CD14-positive monocyte (primary cell): ENCODE results near the gene GSTM3. TPM values are rescaled to one million over a fixed set of nuclear protein-coding genes. Genes with fewer than 3 reads are reported as not detected.
A peak's percentile ranks its signal among the peaks of the same experiment; 100 is the strongest.

Source experiments
- DNase-seq, 3 donors: peaks; one replicate each; pipeline ENCODE4 v3.0.0-alpha.2; 2011 to 2022
- H2AFZ ChIP-seq: 2 replicates; pipeline ENCODE4 v1.6.0; 2012; ENCODE audit warnings: mild to moderate bottlenecking, low read depth, low read length, inconsistent platforms; ENCODE audit not compliant: insufficient read depth, poor library complexity, severe bottlenecking
- H3K27ac ChIP-seq, 2 donors: 1 replicate in 1 of 2; 2 replicates in 1 of 2; pipeline ENCODE4 v1.5.1; 2012 to 2013; ENCODE audit warnings: low read length in 2 of 2, control low read depth in 1 of 2, inconsistent platforms in 1 of 2, low read depth in 1 of 2, mild to moderate bottlenecking in 1 of 2
- H3K27me3 ChIP-seq, 2 donors: one replicate each; pipeline versions ENCODE4 v1.6.0 to v1.6.1; 2011 to 2013; ENCODE audit warnings: low read length in 2 of 2; ENCODE audit not compliant: control insufficient read depth in 2 of 2, insufficient read depth in 2 of 2
- H3K36me3 ChIP-seq, 2 donors: replicated peaks in 1 of 2; 1 replicate in 1 of 2; 2 replicates in 1 of 2; pipeline versions ENCODE4 v1.5.1 to v1.6.1; 2012 to 2013; ENCODE audit warnings: low read length in 2 of 2, control low read depth in 1 of 2, inconsistent platforms in 1 of 2, mild to moderate bottlenecking in 1 of 2; ENCODE audit not compliant: insufficient read depth in 2 of 2, control insufficient read depth in 1 of 2
- H3K4me1 ChIP-seq, 2 donors: 1 replicate in 1 of 2; 2 replicates in 1 of 2; pipeline versions ENCODE4 v1.5.1 to v1.6.1; 2012 to 2013; ENCODE audit warnings: low read length in 2 of 2, control low read depth in 1 of 2, inconsistent platforms in 1 of 2, mild to moderate bottlenecking in 1 of 2, moderate library complexity in 1 of 2; ENCODE audit not compliant: insufficient read depth in 2 of 2, control insufficient read depth in 1 of 2
- H3K4me2 ChIP-seq: replicated peaks from 2 replicates; pipeline ENCODE3; 2012; ENCODE audit warnings: low read length, moderate library complexity, mild to moderate bottlenecking; ENCODE audit not compliant: poor library complexity, severe bottlenecking; ENCODE audit errors: extremely low read depth
- H3K4me3 ChIP-seq, 3 experiments: fragments of 200-600 bp in 1 of 3; sonication (generic) in 1 of 3; replicated peaks in 1 of 3; 1 replicate in 2 of 3; 2 replicates in 1 of 3; pipeline ENCODE4 v1.5.1; 2011 to 2013; ENCODE audit warnings: low read length in 3 of 3, mild to moderate bottlenecking in 3 of 3, control low read depth in 2 of 3, low read depth in 2 of 3, inconsistent platforms in 1 of 3, moderate library complexity in 1 of 3
- H3K79me2 ChIP-seq: 2 replicates; pipeline ENCODE4 v1.6.0; 2012; ENCODE audit warnings: mild to moderate bottlenecking, control low read depth, inconsistent platforms, low read length, moderate library complexity; ENCODE audit not compliant: insufficient read depth
- H3K9ac ChIP-seq: 2 replicates; pipeline ENCODE4 v1.6.0; 2017; ENCODE audit warnings: low read length, mild to moderate bottlenecking; ENCODE audit not compliant: insufficient read depth, poor library complexity, severe bottlenecking
- H3K9me3 ChIP-seq, 2 donors: replicated peaks in 1 of 2; 1 replicate in 1 of 2; 2 replicates in 1 of 2; pipeline versions ENCODE4 v1.5.1 to v1.6.1; 2012 to 2013; ENCODE audit warnings: low read length in 2 of 2, control low read depth in 1 of 2; ENCODE audit not compliant: control insufficient read depth in 1 of 2, insufficient read depth in 1 of 2
- H4K20me1 ChIP-seq: 2 replicates; pipeline ENCODE4 v1.6.0; 2012; ENCODE audit warnings: mild to moderate bottlenecking, low read length, control low read depth, moderate library complexity; ENCODE audit not compliant: insufficient read depth
- H3K27ac Mint-ChIP-seq, 7 donors: one replicate each; pipeline ENCODE4 v1.8.0; 2020; ENCODE audit warnings: mild to moderate bottlenecking in 7 of 7, mixed read lengths in 7 of 7, moderate library complexity in 6 of 7, inconsistent platforms in 2 of 7
- H3K27me3 Mint-ChIP-seq, 3 donors: one replicate each; pipeline ENCODE4 v1.8.0; 2021 to 2022; ENCODE audit warnings: low read depth in 3 of 3, mild to moderate bottlenecking in 3 of 3, mixed read lengths in 3 of 3, moderate library complexity in 3 of 3, inconsistent platforms in 1 of 3
- H3K36me3 Mint-ChIP-seq, 2 donors: one replicate each; pipeline ENCODE4 v1.8.0; 2020; ENCODE audit warnings: mixed read lengths in 2 of 2, inconsistent platforms in 1 of 2, mild to moderate bottlenecking in 1 of 2
- H3K4me1 Mint-ChIP-seq: one replicate; pipeline ENCODE4 v1.8.0; 2020; ENCODE audit warnings: mild to moderate bottlenecking, mixed read lengths
- H3K4me3 Mint-ChIP-seq, 2 donors: one replicate each; pipeline ENCODE4 v1.8.0; 2020; ENCODE audit warnings: mild to moderate bottlenecking in 2 of 2, mixed read lengths in 2 of 2, moderate library complexity in 1 of 2
- H3K9me3 Mint-ChIP-seq, 7 donors: one replicate each; pipeline ENCODE4 v1.8.0; 2020 to 2022; ENCODE audit warnings: mixed read lengths in 7 of 7, mild to moderate bottlenecking in 6 of 7, moderate library complexity in 6 of 7, inconsistent platforms in 2 of 7
- WGBS: methylation state at CpG from one replicate; pipeline ENCODE4 v1.1.5; 2013; ENCODE audit warnings: missing lambda C conversion rate; ENCODE audit not compliant: insufficient coverage; 5-methylcytosine and 5-hydroxymethylcytosine counted together
- intact Hi-C, 2 donors: fragments of 100-400 bp; cut with micrococcal nuclease; formaldehyde crosslinking; loops; one replicate each; pipeline versions ENCODE4 v1.15.0 to v1.15.1; 2023
- polyA minus RNA-seq: library from RNA; depleted of rRNA, polyadenylated mRNA; stranded (reverse); fragments of >200 nt; gene quantifications from 2 replicates; pipeline ENCODE4 v1.2.3, GENCODE V29; 2012
- polyA plus RNA-seq, 3 donors: library from polyadenylated mRNA; depleted of rRNA in 1 of 3; unstranded in 2 of 3; stranded (reverse) in 1 of 3; fragments of 300-500 nt in 2 of 3; fragments of >200 nt in 1 of 3; fragmentation: Illumina TruSeq in 2 of 3; gene quantifications; 1 replicate in 2 of 3; 2 replicates in 1 of 3; pipeline ENCODE4 v1.2.3, GENCODE V29; 2012 to 2021
- total RNA-seq, 12 experiments: library from RNA in 1 of 12; stranded (reverse) in 1 of 12; fragments of 120-200 nt in 1 of 12; gene quantifications; one replicate each; pipeline ENCODE4 v1.2.4 and lab custom pipeline; 2013 to 2026; ENCODE audit warnings: mixed read lengths in 6 of 12, inconsistent platforms in 1 of 12
- TF ChIP-seq, protein P1 (sequence below): fragments of 200-600 bp; IDR thresholded peaks from one replicate; pipeline ENCODE4 v1.8.0; 2022; ENCODE audit warnings: antibody characterized with exemption, mild to moderate bottlenecking

Gene GSTM3
- total RNA-seq (2013): 1.6 TPM
- polyA plus RNA-seq (1 to 10 TPM in 2 of 3 donors, under 1 TPM in 1; 0.69 to 3.2 (median 2.8) TPM), polyA minus RNA-seq (2.6 and 2.8 TPM in 2 replicates), total RNA-seq (lab: John Stamatoyannopoulos, UW) (8.9 to 28.0 (median 16.0) reads per million in 11 experiments)

DNA sequence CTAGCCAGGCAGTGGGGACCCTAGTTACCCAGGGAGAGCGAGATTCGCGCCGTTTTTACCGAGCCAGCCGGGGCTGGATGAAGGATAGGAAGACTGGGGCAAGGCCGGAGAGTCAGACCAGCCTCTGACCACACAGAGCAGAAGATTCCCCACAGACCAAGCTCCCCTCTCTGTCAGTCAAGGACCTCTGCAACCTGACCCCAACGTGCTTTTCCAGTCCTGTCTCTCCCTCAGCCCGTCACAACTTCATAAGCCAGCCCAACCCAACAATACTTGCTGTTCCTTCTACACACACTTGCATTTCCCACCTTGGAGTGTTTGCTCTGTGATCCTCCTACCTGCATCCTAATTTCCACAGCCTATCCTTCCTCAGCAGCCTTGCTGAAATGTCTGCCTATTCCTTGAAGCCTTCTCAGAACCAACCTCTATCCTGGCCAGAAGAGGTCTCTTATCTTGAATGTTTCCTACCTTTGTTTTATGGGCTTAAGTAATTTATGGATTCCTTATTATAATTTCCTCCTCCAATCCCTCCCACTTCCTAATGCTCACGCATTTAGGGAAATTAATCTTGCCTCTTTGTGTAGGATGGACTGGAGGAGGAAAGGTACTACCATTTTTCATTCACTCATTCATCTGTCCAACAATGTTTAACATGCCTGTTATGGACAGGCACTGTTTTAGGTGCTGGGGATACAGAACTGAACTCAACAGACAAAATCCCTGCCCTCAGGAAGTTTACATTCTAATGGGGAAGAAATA, at the start of gene GSTM3:
GSTM3 (minus strand) TSS at position 424 of the 759 bp plus-strand sequence. CDS start 751 bp downstream, outside the sequence.
- peak within 1 kb of the TSS; percentile 83 to 92 for H3K4me3 Mint-ChIP-seq
- Histone ChIP-seq H2AFZ (peak within 1 kb of the TSS; percentile 89), H3K79me2 (no peaks in the 10 kb centered on the region), H3K9ac (peak within 1 kb of the TSS; percentile 68), H3K27ac (peak within 1 kb of the TSS in 1 of 2 donors; percentile 41), H3K4me2 (peak within 1 kb of the TSS; percentile 92), H3K4me1 (peaks cover 14% of the 10 kb centered on the region in 2 donors), H3K36me3 (no peaks in the 10 kb centered on the region), H3K27me3 (peaks cover 17 to 40% of the 10 kb centered on the region in 2 donors), H3K9me3 (peaks cover 0 to 5% of the 10 kb centered on the region in 2 donors), H4K20me1 (no peaks in the 10 kb centered on the region), H3K4me3 (peak within 1 kb of the TSS; percentile 44 to 77 (median 70))
- H3K27me3 Mint-ChIP-seq: peaks cover 27 to 42% (median 38%) of the 10 kb centered on the region in 3 donors
- peaks cover 0 to 8% (median 2%) of the 10 kb centered on the region in 7 donors for H3K9me3 Mint-ChIP-seq
- intact Hi-C loops: no loop called here
- peaks cover 9% of the 10 kb centered on the region for H3K4me1 Mint-ChIP-seq
- TF ChIP-seq, protein P1, sequence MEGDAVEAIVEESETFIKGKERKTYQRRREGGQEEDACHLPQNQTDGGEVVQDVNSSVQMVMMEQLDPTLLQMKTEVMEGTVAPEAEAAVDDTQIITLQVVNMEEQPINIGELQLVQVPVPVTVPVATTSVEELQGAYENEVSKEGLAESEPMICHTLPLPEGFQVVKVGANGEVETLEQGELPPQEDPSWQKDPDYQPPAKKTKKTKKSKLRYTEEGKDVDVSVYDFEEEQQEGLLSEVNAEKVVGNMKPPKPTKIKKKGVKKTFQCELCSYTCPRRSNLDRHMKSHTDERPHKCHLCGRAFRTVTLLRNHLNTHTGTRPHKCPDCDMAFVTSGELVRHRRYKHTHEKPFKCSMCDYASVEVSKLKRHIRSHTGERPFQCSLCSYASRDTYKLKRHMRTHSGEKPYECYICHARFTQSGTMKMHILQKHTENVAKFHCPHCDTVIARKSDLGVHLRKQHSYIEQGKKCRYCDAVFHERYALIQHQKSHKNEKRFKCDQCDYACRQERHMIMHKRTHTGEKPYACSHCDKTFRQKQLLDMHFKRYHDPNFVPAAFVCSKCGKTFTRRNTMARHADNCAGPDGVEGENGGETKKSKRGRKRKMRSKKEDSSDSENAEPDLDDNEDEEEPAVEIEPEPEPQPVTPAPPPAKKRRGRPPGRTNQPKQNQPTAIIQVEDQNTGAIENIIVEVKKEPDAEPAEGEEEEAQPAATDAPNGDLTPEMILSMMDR: no peak
- peaks cover 0 to 7% of the 10 kb centered on the region in 2 donors for H3K36me3 Mint-ChIP-seq
- DNase-seq: no peak
- peak within 1 kb of the TSS in 1 of 7 donors; percentile 68 for H3K27ac Mint-ChIP-seq
- WGBS: 9% methylated on average over 2 of the region's 10 CpGs

DNA sequence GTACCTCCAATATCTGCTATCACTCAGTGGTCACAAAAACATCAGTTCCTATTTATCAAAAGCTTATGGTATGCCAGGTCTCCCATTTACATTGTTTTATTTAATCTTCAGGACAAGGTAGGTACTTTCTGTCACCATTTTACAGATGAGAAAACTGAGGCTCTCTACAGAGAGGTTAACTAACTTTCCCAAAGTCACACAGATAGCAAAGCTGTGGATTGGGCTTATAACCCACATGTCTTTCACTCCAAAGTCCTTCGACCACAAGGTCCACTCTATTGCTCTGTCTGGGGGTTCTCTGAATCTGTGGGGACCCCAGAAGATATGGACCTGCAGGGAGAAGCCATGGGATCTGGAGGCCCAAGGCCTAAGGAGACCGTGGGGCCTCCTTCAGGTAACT, 49.5 kb upstream of the GSTM3 start:
- peak overlapping the region in 5 of 7 donors; percentile 8 to 86 (median 53) for H3K27ac Mint-ChIP-seq
- H3K9ac ChIP-seq: no peak overlapping the region
- TF ChIP-seq, protein P1: no peak
- no peak overlapping the region for H3K27ac ChIP-seq
- peaks cover 0 to 2% of the 10 kb centered on the region in 2 donors for H3K36me3 Mint-ChIP-seq
- H3K4me1 ChIP-seq: peaks cover 49 to 61% of the 10 kb centered on the region in 2 donors
- no peak overlapping the region for H3K4me3 ChIP-seq
- peak overlapping the region in 1 of 2 donors; percentile 1 for H3K4me3 Mint-ChIP-seq
- intact Hi-C loops: loop anchor here in 1 of 2 donors (5.0 kb wide), 1 partner anchor 37 kb away; no protein-coding TSS in a partner anchor
- H3K9me3 ChIP-seq: no peaks in the 10 kb centered on the region
- H3K4me2 ChIP-seq: peak overlapping the region; percentile 6
- H3K79me2 ChIP-seq: no peaks in the 10 kb centered on the region
- peaks cover 59% of the 10 kb centered on the region for H3K4me1 Mint-ChIP-seq
- peaks cover 4 to 20% (median 14%) of the 10 kb centered on the region in 3 donors for H3K27me3 Mint-ChIP-seq
- no peaks in the 10 kb centered on the region for H3K9me3 Mint-ChIP-seq
- no peaks in the 10 kb centered on the region for H3K36me3 ChIP-seq
- H2AFZ ChIP-seq: no peak overlapping the region
- H3K27me3 ChIP-seq: no peaks in the 10 kb centered on the region
- no peaks in the 10 kb centered on the region for H4K20me1 ChIP-seq
- no peak for DNase-seq
- 17% methylated on average over 2 of the region's 2 CpGs for WGBS
